Naive thymus-derived CD4-positive, alpha-beta T cell (primary cell): Measurements from ENCODE around the gene RAP1B. TPM values are rescaled to one million over a fixed set of nuclear protein-coding genes. Genes with fewer than 3 reads are reported as not detected.

Source experiments
- ATAC-seq: fragments of 150-1000 bp; cut with Tn5 transposase; 2 replicates; pipeline ENCODE4 v1.10.0; 2021; ENCODE audit warnings: mild to moderate bottlenecking, moderate library complexity
- CTCF ChIA-PET: fragments of 350-600 bp; sonication (Branson Sonifier 250); formaldehyde crosslinking; loops from one replicate; lab custom pipeline; 2021; ENCODE audit warnings: antibody characterized with exemption; lab: Charles Lee
- POLR2A ChIA-PET: fragments of 350-600 bp; sonication (Branson Sonifier 250); formaldehyde crosslinking; loops from one replicate; lab custom pipeline; 2021; ENCODE audit warnings: antibody characterized with exemption, inconsistent platforms; lab: Charles Lee
- DNase-seq, 9 donors: peaks; one replicate each; pipeline versions ENCODE4 v3.0.0 to v3.0.0-alpha.2; 2020 to 2022; ENCODE audit warnings: mixed read lengths in 1 of 9
- H3K27ac ChIP-seq: one replicate; pipeline ENCODE4 v1.7.0; 2013; ENCODE audit warnings: mild to moderate bottlenecking, low read depth, low read length, moderate library complexity
- H3K27me3 ChIP-seq, 2 donors: one replicate each; pipeline ENCODE4 v1.7.0; 2013; ENCODE audit warnings: low read length in 2 of 2, mild to moderate bottlenecking in 2 of 2, moderate library complexity in 2 of 2; ENCODE audit not compliant: control insufficient read depth in 2 of 2, insufficient read depth in 2 of 2
- H3K36me3 ChIP-seq, 3 experiments: 1 replicate in 2 of 3; 2 replicates in 1 of 3; pipeline ENCODE4 v1.7.0; 2013; ENCODE audit warnings: low read length in 3 of 3, mild to moderate bottlenecking in 3 of 3, moderate library complexity in 1 of 3; ENCODE audit not compliant: insufficient read depth in 3 of 3, control insufficient read depth in 2 of 3
- H3K4me1 ChIP-seq, 2 donors: one replicate each; pipeline ENCODE4 v1.7.0; 2013; ENCODE audit warnings: low read length in 2 of 2, mild to moderate bottlenecking in 2 of 2, moderate library complexity in 1 of 2; ENCODE audit not compliant: control insufficient read depth in 2 of 2, insufficient read depth in 2 of 2
- H3K4me3 ChIP-seq: 2 replicates; pipeline ENCODE4 v1.7.0; 2013; ENCODE audit warnings: mild to moderate bottlenecking, low read length
- H3K9me3 ChIP-seq, 3 experiments: 1 replicate in 2 of 3; 2 replicates in 1 of 3; pipeline ENCODE4 v1.7.0; 2013; ENCODE audit warnings: low read length in 3 of 3; ENCODE audit not compliant: control insufficient read depth in 2 of 3
- H3K27ac Mint-ChIP-seq, 9 donors: one replicate each; pipeline ENCODE4 v1.8.0; 2020 to 2022; ENCODE audit warnings: mixed read lengths in 9 of 9, mild to moderate bottlenecking in 8 of 9, moderate library complexity in 5 of 9, inconsistent platforms in 2 of 9
- H3K27me3 Mint-ChIP-seq, 5 donors: one replicate each; pipeline ENCODE4 v1.8.0; 2021 to 2022; ENCODE audit warnings: mixed read lengths in 5 of 5, mild to moderate bottlenecking in 1 of 5
- H3K36me3 Mint-ChIP-seq, 5 donors: one replicate each; pipeline ENCODE4 v1.8.0; 2020 to 2022; ENCODE audit warnings: mixed read lengths in 5 of 5, mild to moderate bottlenecking in 3 of 5, inconsistent platforms in 1 of 5
- H3K4me1 Mint-ChIP-seq, 7 donors: one replicate each; pipeline ENCODE4 v1.8.0; 2020 to 2022; ENCODE audit warnings: mixed read lengths in 7 of 7, mild to moderate bottlenecking in 3 of 7, inconsistent platforms in 1 of 7
- H3K4me3 Mint-ChIP-seq, 10 donors: one replicate each; pipeline ENCODE4 v1.8.0; 2020 to 2022; ENCODE audit warnings: mild to moderate bottlenecking in 10 of 10, mixed read lengths in 10 of 10, moderate library complexity in 6 of 10, inconsistent platforms in 2 of 10
- H3K9me3 Mint-ChIP-seq, 11 donors: one replicate each; pipeline ENCODE4 v1.8.0; 2020 to 2022; ENCODE audit warnings: mixed read lengths in 11 of 11, mild to moderate bottlenecking in 4 of 11, inconsistent platforms in 1 of 11, moderate library complexity in 1 of 11
- intact Hi-C, 2 donors: fragments of 100-400 bp; cut with micrococcal nuclease; formaldehyde crosslinking; loops; one replicate each; pipeline ENCODE4 v1.15.1; 2023
- polyA plus RNA-seq, 2 donors: library from polyadenylated mRNA; unstranded; fragments of 300-500 nt; fragmentation: Illumina TruSeq; gene quantifications; one replicate each; pipeline ENCODE4 v1.2.3, GENCODE V29; 2021
- total RNA-seq, 6 experiments: library from RNA in 5 of 6; stranded (reverse) in 5 of 6; gene quantifications; 1 replicate in 5 of 6; 2 replicates in 1 of 6; pipeline ENCODE4 v1.2.3 and lab custom pipeline; 2021 to 2026

RAP1B gene
- total and polyA plus RNA-seq, 7 experiments from 2014 or later: 202 to 596 (median 224) TPM

GRCh38 chr12:68686595-68687521 is 76.2 kb downstream of the RAP1B start, which contains the start of gene NUP107:
TSS of gene NUP107 (plus strand) at chr12:68686978. CDS start at chr12:68687066, 88 bp downstream.
- H3K4me1 ChIP-seq: peaks cover 13 to 16% of the 10 kb centered on the region in 2 donors
- intact Hi-C loops: loop anchor here (1.0 to 5.0 kb wide), 14 partner anchors 12 to 1420 kb away; partner anchors contain the start of genes CAND1 (in 2 of the 2), MDM1 (in 2 of the 2), MDM2 (in 2 of the 2) and RAP1B (in 2 of the 2)
- peak; percentile 99 for ATAC-seq
- no peaks in the 10 kb centered on the region for H3K9me3 ChIP-seq
- Mint-ChIP-seq H3K4me3 (peak within 1 kb of the TSS; percentile 94 to 100 (median 98)), H3K9me3 (no peaks in the 10 kb centered on the region), H3K36me3 (peaks cover 0 to 22% (median 13%) of the 10 kb centered on the region in 5 donors), H3K27me3 (peaks cover 0 to 2% (median 0%) of the 10 kb centered on the region in 5 donors), H3K27ac (peak within 1 kb of the TSS; percentile 96 to 100 (median 99)), H3K4me1 (peaks cover 10 to 51% (median 42%) of the 10 kb centered on the region in 7 donors)
- peak within 1 kb of the TSS; percentile 85 for H3K27ac ChIP-seq
- no peaks in the 10 kb centered on the region for H3K27me3 ChIP-seq
- peak; percentile 92 to 97 (median 95) for DNase-seq
- POLR2A ChIA-PET: interaction anchor here (0.6 to 2.4 kb wide), 16 partner anchors 11 to 330 kb away, joined by 3 to 14 read pairs (median 4); partner anchors contain the start of genes MDM2 and RAP1B
- peaks cover 0 to 17% (median 6%) of the 10 kb centered on the region in 3 experiments for H3K36me3 ChIP-seq
- CTCF ChIA-PET: interaction anchor here (0.8 to 2.2 kb wide), 4 partner anchors 12 to 369 kb away, joined by 3 to 5 read pairs (median 4); no protein-coding TSS in a partner anchor
- H3K4me3 ChIP-seq: peak within 1 kb of the TSS; percentile 90

GRCh38 chr12:68695454-68695853 is 84.8 kb downstream of the RAP1B start:
- H3K4me1 ChIP-seq: no peaks in the 10 kb centered on the region
- no peak overlapping the region for H3K27ac ChIP-seq
- H3K4me3 ChIP-seq: no peak overlapping the region
- Mint-ChIP-seq H3K4me3 (no peak overlapping the region), H3K9me3 (no peaks in the 10 kb centered on the region), H3K36me3 (peaks cover 31 to 60% (median 35%) of the 10 kb centered on the region in 5 donors), H3K4me1 (peaks cover 0 to 15% (median 0%) of the 10 kb centered on the region in 7 donors), H3K27me3 (no peaks in the 10 kb centered on the region), H3K27ac (peak overlapping the region in 1 of 9 donors; percentile 33)
- POLR2A ChIA-PET: no interaction called here
- DNase-seq: no peak
- no peak for ATAC-seq
- H3K36me3 ChIP-seq: peaks cover 12 to 62% (median 14%) of the 10 kb centered on the region in 3 experiments
- CTCF ChIA-PET: no interaction called here
- H3K9me3 ChIP-seq: no peaks in the 10 kb centered on the region
- H3K27me3 ChIP-seq: no peaks in the 10 kb centered on the region
- intact Hi-C loops: no loop called here

- H3K27me3 ChIP-seq: no peaks in the 10 kb centered on the region
- H3K4me3 Mint-ChIP-seq: no peak overlapping the region
- no peaks in the 10 kb centered on the region for H3K9me3 Mint-ChIP-seq
- H3K27me3 Mint-ChIP-seq: no peaks in the 10 kb centered on the region
- CTCF ChIA-PET: interaction anchor here (1.3 kb wide), 1 partner anchor 28 kb away, joined by 3 read pairs; no protein-coding TSS in a partner anchor
- H3K27ac Mint-ChIP-seq: peak overlapping the region in 1 of 9 donors; percentile 20
- DNase-seq (no peak), ATAC-seq (no peak)
- H3K4me1 Mint-ChIP-seq: peaks cover 0 to 15% (median 0%) of the 10 kb centered on the region in 7 donors
- no peaks in the 10 kb centered on the region for H3K9me3 ChIP-seq
- H3K4me1 ChIP-seq: no peaks in the 10 kb centered on the region
- H3K4me3 ChIP-seq: no peak overlapping the region
- H3K27ac ChIP-seq: no peak overlapping the region
- H3K36me3 Mint-ChIP-seq: peaks cover 29 to 42% (median 31%) of the 10 kb centered on the region in 5 donors
- intact Hi-C loops: no loop called here
- peaks cover 9 to 49% (median 14%) of the 10 kb centered on the region in 3 experiments for H3K36me3 ChIP-seq
- POLR2A ChIA-PET: interaction anchor here (1.5 kb wide), 1 partner anchor 12 kb away, joined by 5 read pairs; the partner anchor contains the start of gene NUP107
These were observed 88.8 kb downstream of the RAP1B start for GRCh38 chr12:68699486-68699885.

Other genes starting within 250 kb of the RAP1B start
- gene NUP107, start 76.1 kb downstream of the RAP1B start, total RNA-seq: 10 to 100 TPM; 45.2 to 80.9 (median 69.0) TPM
- 10 to 100 TPM; 25.5 to 48.9 TPM for gene NUP107, start 76.1 kb downstream of the RAP1B start, polyA plus RNA-seq
- 10 to 100 TPM in 1 of 5 experiments, 1 to 10 TPM in 4; 9.0 to 12.1 (median 9.2) TPM for gene SLC35E3, start 135.3 kb downstream of the RAP1B start, total RNA-seq
- 10 to 100 TPM in 1 of 2 donors, 1 to 10 TPM in 1; 4.8 to 11.5 TPM for gene SLC35E3, start 135.3 kb downstream of the RAP1B start, polyA plus RNA-seq
- gene MDM2, start 197.3 kb downstream of the RAP1B start, total RNA-seq: 100 to 1,000 TPM in 1 of 5 experiments, 10 to 100 TPM in 4; 77.8 to 271 (median 80.8) TPM
- gene MDM2, start 197.3 kb downstream of the RAP1B start, polyA plus RNA-seq: 10 to 100 TPM; 14.5 to 23.9 TPM